HT1080 (cell line): Measurements from ENCODE around the gene FDXR. TPM values are rescaled to one million over a fixed set of nuclear protein-coding genes. Genes with fewer than 3 reads are reported as not detected.
"Not testable (repeated sequence)": the region's sequence is repeated elsewhere in the genome, so short reads cannot be mapped to it uniquely, and the experiment has no call there.

ENCODE experiments used
- DNase-seq: peaks from one replicate; pipeline ENCODE4 v3.0.0-alpha.2; 2015; ENCODE audit warnings: low read depth
- polyA plus RNA-seq, 2 experiments: library from polyadenylated mRNA; depleted of rRNA; stranded (reverse); fragments of >200 nt; gene quantifications; 2 replicates each; pipeline ENCODE4 v1.2.3, GENCODE V29; 2015
- total RNA-seq: library from RNA; depleted of rRNA; stranded (reverse); fragments of >200 nt; shearing (Covaris generic); gene quantifications from 2 replicates; pipeline ENCODE4 v1.2.3, GENCODE V29; 2014; rRNA removed

FDXR gene
- total RNA-seq, result 46.9 and 48.7 TPM in 2 replicates
- polyA plus RNA-seq (2015; cell fraction: cytosol; rRNA removed), result 63.7 and 69.7 TPM in 2 replicates
- polyA plus RNA-seq (2015; cell fraction: nucleus; rRNA removed), result 86.3 and 94.9 TPM in 2 replicates

DNA sequence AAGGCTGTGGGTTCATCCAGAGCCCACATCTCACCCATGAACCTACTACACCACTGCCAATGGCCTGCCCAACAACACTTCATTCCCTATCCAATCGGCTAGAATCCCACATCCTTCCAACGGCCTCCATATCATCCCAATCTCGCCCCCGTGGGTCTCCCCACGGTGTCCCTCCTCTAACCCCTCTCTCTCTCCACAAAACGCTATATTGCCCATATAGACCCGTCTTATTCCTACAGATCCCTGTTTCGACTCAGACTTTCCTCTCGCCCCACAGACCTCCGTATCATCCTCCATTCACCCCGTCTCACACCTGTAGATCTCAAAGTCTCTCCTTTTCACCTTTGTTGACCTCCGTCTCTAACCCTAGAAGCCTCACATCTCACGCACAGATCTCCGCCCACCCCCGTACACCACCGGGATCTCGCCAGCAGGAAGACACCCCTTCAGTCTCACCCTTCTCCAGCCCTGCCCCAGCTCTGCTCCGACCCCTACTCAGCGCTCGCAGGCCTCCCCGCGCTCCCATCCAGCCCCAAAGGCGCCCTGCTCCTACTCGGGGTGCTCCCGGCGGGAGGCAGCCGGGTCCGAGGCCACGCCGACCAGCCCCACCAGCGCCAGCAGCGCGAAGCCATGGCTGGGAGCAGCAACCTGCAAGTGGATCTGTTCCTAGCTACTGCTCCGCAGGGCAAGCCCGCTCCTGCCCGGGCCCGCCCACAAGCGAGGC is at the start of gene FDXR:
FDXR (minus strand) TSS at position 682 of the 724 bp plus-strand sequence; CDS start at position 632, 50 bp downstream.
- DNase-seq, result no peak

DNA sequence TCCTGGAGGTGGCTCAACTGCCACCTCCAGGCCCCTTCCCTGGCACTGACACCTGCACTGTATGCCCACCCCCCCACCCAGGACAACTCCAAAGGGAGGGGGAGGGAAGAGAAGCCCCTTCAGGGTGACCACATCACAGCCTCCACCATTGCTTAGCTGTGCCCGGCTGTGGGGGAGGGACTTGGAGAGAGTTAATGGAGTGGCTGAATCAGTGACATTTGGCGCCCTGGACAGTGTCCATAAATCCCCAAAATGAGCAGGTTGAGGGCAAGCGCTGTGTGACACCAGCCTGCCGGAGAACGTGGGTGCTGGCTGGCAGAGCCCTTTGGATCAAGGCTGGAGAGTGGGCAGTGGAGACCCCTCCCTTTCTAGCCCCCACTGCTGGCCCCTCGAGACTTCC is 49.4 kb upstream of the FDXR start:
- DNase-seq, result no peak

GRCh38 chr17:74921769-74922168 is 49.0 kb upstream of the FDXR start:
- no peak for DNase-seq

DNA sequence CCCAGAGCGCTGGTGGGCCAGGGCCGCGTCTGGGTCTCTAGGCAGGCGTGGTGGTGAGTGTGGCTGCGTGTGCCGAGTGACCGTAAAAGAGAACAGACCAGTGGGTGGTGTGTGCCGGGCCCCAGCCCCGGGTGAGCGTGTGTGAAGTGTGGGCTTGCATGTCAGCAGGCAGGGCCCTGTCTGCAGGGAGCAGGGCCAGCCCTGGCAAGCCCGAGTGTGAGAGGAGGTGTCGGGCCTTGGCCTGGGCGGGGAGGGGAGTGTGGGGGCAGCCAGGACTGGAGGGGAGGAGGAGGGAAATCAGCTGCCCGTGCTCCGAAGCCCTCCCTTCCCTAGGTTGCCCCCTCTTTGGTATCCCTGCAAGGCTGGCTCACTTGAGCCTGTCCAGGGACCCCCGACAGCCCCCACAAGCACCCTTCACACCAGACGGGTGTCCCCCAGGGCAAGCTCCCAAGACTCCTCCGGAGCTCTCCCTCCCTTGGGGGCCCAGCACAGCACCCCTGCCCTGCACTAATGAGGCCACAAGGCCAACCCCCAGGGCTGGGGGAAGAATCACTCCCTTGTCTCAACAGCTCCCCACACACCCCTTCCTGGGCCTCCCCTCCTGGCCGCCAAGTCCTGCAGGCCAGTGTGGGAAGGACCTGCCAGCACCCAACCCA is 48.4 kb upstream of the FDXR start:
- no peak for DNase-seq

- no peak for DNase-seq
Observed at GRCh38 chr17:74920642-74921025, 47.8 kb upstream of the FDXR start.

DNA sequence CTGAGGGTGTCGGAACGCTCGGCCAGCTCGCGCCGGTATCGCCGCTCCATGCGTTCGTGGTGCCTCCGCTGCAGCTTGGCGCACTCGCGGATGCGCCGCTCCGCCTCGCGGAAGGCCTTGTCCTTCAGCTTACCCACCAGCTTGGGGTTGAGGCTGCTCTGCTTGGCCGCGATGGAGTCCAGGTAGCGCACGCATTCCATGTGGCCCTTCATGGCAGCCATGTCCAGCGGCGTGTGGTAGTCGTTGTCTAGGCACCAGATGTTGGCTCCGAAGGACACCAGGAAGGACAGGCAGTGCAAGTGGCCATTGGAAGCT is 47.5 kb upstream of the FDXR start:
- DNase-seq, result no peak

DNA sequence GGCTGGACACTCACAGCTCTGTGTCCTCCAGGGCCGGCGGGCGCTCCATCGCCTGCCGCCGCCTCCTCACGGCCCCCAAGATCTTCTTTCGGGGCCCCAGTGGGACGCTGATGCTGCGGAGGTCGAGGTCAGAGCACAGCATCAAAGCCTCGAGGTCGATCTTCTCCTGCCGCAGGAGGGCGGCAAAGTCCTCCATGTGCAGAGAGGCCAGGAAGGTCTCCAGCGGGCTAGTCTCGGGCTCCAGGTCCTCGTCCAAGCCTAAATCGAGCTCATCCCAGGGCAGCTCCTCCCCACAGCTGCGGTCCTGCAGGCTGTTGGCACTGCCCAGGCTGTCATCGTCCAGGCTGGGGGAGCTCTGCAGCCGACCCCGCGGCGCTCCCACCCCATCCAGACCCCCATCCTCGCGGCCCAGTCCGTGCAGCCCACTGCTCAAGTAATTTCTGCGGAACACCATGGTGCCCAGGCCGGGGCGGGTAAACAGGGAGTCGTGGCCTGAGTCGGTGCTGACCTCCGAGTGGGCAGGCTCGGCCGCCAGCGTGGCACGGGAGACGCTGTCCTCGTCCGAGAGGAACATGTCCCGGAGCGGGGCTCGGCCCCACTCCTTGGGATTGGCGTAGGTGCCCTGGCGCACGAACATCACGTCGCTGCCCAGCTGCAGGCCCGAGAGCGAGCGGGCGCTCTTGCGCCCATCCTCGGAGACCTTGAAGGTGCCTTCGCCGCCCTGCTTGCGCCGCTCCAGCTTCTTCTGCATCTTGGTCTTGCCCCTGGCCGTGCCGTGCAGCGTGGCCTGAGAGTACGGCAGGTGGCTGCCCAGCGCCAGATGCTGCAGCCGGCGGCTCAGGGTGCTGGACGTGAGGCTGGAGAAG is 46.9 kb upstream of the FDXR start:
- DNase-seq, result no peak

- DNase-seq, result no peak
Observed at GRCh38 chr17:74918906-74919305, 46.1 kb upstream of the FDXR start.

GRCh38 chr17:74917430-74917829 is 44.6 kb upstream of the FDXR start:
- no peak for DNase-seq

DNA sequence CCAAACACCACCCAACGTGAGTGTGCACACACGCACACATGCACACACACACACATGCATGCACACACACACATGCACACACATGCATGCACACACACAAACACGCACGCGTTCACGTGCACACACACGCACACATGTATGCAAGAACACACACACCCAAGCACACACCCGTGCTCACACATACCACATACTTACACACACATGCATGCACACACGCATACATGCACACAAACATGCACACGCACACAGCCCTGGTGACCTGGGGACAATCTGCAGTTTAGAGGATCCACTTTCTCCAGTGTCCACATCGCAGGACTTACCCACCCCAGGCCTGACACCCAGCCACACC is 44.0 kb upstream of the FDXR start:
- DNase-seq, result no peak

DNA sequence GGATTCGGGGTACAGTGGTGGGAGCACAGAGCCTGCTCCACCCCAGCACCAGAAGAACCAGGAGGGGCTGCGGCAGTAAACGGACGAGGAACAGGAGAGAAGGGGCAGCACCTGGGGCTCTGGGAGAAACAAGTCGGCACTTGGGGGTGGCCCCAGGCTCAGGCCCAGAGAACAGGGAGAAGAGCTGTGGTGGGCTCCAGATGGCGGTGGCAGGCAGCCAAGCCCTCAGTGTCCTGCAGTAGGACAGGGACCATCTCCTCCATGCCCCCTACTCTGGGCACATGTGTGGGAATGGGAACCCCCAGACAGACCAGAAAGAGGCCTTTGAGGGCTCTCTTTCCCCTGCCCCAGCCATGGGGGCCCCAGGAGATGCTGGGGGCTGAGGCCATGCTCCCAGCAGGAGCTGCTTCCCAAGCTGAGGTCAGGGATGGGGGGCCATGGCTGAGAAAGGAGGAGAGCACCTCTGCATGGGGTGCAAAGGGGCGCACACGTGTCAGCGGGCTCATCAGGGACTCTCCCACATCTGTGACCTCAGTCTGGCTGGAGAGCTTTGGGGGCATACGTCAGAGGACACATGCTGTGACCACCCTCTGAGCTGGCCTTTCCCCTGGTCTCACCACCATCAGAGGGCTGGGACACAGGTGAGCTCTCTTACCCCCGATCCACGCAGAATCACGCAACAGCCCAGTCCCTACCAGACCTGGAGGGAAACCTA is 43.5 kb upstream of the FDXR start:
- no peak for DNase-seq

GRCh38 chr17:74911423-74911822 is 38.6 kb upstream of the FDXR start:
- not testable (repeated sequence) for DNase-seq

DNA sequence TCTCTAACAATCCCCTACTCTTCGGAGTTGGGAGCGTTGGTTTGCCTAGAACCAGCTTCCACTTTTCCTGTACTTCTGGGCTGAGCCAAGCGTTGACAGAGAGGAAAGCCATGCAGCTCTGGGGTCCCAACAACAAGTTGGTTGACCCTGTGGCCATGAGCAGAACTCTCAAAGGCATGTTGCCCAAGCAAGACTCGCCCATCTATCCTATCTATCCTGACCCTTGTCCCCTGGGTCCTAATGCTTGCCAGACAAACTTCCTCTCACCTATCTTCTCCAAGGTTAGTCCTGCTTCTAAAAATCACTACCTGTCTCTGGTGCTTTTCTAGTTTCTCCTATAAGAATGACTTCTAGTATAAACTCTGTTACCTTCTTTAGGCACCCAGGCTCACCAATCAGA is 36.3 kb upstream of the FDXR start:
- not testable (repeated sequence) for DNase-seq

DNA sequence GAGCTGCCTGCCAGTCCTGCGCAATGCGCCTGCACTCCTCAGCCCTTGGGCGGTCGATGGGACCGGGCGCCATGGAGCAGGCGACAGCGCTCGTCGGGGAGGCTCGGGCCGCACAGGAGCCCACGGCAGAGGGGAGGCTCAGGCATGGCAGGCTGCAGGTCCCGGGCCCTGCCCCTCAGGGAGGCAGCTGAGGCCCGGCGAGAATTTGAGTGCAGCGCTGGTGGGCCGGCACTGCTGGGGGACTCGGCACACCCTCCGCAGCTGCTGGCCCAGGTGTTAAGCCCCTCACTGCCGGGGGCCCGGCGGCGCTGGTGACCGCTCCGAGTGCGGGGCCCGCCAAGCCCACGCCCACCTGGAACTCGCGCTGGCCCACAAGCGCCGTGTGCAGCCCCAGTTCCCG is 34.2 kb upstream of the FDXR start:
- no peak for DNase-seq

- peak; percentile 41 for DNase-seq
Observed at GRCh38 chr17:74906214-74906793, 33.5 kb upstream of the FDXR start.

GRCh38 chr17:74904687-74905409 is 32.1 kb upstream of the FDXR start:
- no peak for DNase-seq

DNA sequence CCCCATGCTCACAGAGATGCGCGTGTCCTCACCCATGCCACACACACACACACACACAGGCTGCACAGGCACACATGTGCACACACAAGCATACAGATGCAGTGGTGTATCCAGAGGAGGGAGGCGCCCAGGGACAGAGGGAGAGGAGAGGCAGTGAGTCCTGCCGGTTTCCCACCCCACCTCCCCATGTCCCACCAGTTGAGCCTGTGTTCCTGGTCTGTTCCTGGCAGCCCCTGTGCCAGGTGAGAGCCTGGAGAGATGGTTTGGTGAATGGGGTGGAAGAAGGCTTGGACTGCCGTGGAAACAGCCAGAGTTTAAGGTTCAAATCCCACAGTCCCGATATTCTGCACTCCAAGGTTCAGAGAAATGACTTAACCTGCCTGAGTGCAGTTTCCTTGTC is 30.9 kb upstream of the FDXR start:
- DNase-seq, result no peak

DNA sequence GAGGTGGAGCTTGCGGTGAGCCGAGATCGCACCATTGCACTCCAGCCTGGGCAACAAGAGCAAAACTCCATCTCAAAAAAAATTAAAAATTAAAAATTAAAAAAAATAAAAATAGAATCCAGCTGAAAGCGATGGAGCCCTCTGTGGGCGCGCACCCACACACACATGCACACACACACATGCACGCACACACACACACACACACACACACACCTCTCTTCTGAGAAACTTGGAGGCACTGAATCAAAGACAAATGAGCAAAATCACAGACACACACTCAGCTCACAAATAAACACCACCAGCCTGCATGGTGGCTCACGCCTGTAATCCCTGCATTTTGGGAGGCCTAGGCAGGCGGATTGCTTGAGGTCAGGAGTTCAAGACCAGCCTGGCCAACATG is 30.2 kb upstream of the FDXR start:
- DNase-seq, result no peak

- DNase-seq, result no peak
Observed at GRCh38 chr17:74901353-74902135, 28.8 kb upstream of the FDXR start.

DNA sequence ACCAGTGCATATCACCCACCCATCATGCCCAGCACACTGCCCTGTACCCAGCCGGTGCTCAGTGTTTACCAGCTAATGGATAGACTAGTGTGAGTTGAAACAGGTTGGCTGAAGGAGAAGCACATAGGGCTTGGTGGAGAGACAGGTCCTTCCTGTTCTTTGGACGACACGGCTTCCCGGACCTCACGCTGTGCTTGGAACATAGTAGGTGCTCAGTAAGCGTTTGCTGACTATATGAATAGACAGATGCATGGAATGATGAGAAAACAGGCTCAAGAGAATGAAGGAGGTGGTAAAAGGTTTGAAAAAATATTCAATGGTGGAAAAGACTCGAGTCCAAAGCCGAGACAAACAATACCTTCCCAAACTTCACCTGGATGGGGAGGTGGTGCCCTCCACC is 27.4 kb upstream of the FDXR start:
- DNase-seq, result no peak
